ENCODE data around the gene ISCU. TPM values are rescaled to one million over a fixed set of nuclear protein-coding genes. Genes with fewer than 3 reads are reported as not detected.

Gene ISCU
- total RNA-seq, 1 donor = 184 TPM

DNA sequence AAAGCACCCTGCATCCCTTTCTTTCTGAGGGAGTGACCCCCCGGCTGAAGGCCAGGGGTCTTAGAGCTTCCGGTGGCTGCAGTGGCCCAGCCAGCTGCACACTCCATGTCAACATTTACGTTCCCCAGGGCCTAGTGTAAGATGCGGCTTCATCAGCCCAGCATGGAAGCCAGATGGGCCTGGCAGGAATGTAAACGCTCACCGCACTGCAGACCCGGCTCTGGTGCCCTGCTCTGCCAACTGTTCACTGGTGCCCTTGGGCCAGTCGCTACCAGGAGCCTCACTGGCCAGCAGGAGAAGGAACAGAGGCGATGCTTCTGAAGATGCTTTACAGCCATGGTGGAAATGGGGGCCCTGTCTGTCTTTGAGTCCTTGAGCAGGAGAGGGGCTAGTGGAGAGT, 44.1 kb downstream of the ISCU start:
- Histone ChIP-seq H3K27me3 (ENCODE audit: insufficient read depth, low read length) (no peaks in the 10 kb centered on the region), H2AFZ (ENCODE audit: low read length) (peak overlapping the region; percentile 49), H3K4me1 (ENCODE audit: insufficient read depth, low read length) (peaks cover 15% of the 10 kb centered on the region), H3K27ac (ENCODE audit: low read depth, low read length) (no peak overlapping the region), H4K20me1 (ENCODE audit: insufficient read depth, low read length) (no peaks in the 10 kb centered on the region), H3K4me2 (ENCODE audit: insufficient read depth, low read length) (no peak overlapping the region), H3K9me3 (ENCODE audit: low read depth, low read length) (no peaks in the 10 kb centered on the region), H3K79me2 (ENCODE audit: insufficient read depth, low read length) (no peaks in the 10 kb centered on the region), H3K4me3 (ENCODE audit: insufficient read depth, low read length) (no peak overlapping the region), H3K36me3 (ENCODE audit: insufficient read depth, low read length) (no peaks in the 10 kb centered on the region)
- DNase-seq (ENCODE audit: insufficient read length, low spot score, missing footprints) = peak; percentile 39
- TF ChIP-seq, protein P1, sequence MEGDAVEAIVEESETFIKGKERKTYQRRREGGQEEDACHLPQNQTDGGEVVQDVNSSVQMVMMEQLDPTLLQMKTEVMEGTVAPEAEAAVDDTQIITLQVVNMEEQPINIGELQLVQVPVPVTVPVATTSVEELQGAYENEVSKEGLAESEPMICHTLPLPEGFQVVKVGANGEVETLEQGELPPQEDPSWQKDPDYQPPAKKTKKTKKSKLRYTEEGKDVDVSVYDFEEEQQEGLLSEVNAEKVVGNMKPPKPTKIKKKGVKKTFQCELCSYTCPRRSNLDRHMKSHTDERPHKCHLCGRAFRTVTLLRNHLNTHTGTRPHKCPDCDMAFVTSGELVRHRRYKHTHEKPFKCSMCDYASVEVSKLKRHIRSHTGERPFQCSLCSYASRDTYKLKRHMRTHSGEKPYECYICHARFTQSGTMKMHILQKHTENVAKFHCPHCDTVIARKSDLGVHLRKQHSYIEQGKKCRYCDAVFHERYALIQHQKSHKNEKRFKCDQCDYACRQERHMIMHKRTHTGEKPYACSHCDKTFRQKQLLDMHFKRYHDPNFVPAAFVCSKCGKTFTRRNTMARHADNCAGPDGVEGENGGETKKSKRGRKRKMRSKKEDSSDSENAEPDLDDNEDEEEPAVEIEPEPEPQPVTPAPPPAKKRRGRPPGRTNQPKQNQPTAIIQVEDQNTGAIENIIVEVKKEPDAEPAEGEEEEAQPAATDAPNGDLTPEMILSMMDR (IDR thresholded peaks at IDR 0.05; ENCODE audit: extremely low read depth, low read depth, low read length) = no peak

DNA sequence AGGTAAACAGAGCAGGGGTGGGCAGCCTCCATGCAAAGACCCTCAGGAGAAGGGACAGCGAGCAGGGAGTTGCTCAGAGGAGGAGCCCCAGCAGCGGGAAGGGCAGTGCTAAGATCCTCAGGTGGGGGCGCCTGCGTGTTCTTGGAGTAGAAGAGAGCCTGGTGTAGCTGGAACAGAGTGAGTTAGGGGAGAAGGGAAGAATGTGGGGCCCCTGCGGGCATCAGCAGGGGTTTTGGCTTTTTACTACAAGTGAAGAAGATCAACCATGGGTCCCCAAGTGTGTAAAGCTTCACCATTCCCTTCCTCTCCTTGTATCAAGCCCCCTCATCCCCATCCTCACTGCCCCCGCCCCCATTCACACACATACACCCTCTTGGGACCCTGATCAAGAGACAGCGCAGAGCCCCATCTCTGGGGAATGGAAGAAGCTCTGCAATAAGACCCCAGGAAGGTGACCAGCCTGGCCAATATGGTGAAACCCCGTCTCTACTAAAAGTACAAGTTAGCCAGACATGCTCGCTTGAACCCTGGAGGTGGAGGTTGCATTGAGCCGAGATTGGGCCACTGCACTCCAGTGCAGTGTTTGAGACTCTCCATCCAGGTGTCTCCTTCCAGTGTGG, 45.7 kb downstream of the ISCU start:
- Histone ChIP-seq H3K9me3 (ENCODE audit: low read depth, low read length) (no peaks in the 10 kb centered on the region), H4K20me1 (ENCODE audit: insufficient read depth, low read length) (no peaks in the 10 kb centered on the region), H3K4me2 (ENCODE audit: insufficient read depth, low read length) (no peak overlapping the region), H3K79me2 (ENCODE audit: insufficient read depth, low read length) (no peaks in the 10 kb centered on the region), H2AFZ (ENCODE audit: low read length) (no peak overlapping the region), H3K27ac (ENCODE audit: low read depth, low read length) (no peak overlapping the region), H3K36me3 (ENCODE audit: insufficient read depth, low read length) (no peaks in the 10 kb centered on the region), H3K4me1 (ENCODE audit: insufficient read depth, low read length) (peaks cover 25% of the 10 kb centered on the region), H3K27me3 (ENCODE audit: insufficient read depth, low read length) (no peaks in the 10 kb centered on the region), H3K4me3 (ENCODE audit: insufficient read depth, low read length) (no peak overlapping the region)
- TF ChIP-seq, protein P1 (IDR thresholded peaks at IDR 0.05; ENCODE audit: extremely low read depth, low read depth, low read length) = no peak
- peak; percentile 38 for DNase-seq (ENCODE audit: insufficient read length, low spot score, missing footprints)

DNA sequence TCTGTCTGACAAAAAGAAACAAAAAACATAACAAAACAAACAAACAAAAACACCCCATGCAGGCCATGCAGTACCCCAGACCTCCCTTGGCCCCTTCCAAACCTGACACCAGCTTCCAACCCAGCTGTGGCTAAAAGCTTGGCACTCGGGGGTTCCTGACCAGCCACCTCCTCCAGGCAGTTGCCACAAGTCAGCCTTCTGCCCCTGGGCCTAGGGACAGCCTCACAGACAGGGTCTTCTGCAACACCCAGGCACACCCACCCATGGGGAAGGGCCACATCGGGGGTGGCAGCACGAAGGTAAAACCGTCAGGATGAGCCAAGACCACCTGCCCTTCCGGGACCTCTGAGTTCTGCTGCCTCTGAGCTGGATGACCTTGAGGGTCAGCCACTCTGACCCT, 46.2 kb downstream of the ISCU start:
- Histone ChIP-seq H3K27me3 (ENCODE audit: insufficient read depth, low read length) (no peaks in the 10 kb centered on the region), H3K4me3 (ENCODE audit: insufficient read depth, low read length) (no peak overlapping the region), H3K36me3 (ENCODE audit: insufficient read depth, low read length) (no peaks in the 10 kb centered on the region), H3K9me3 (ENCODE audit: low read depth, low read length) (no peaks in the 10 kb centered on the region), H2AFZ (ENCODE audit: low read length) (no peak overlapping the region), H3K4me2 (ENCODE audit: insufficient read depth, low read length) (no peak overlapping the region), H4K20me1 (ENCODE audit: insufficient read depth, low read length) (no peaks in the 10 kb centered on the region), H3K27ac (ENCODE audit: low read depth, low read length) (no peak overlapping the region), H3K79me2 (ENCODE audit: insufficient read depth, low read length) (no peaks in the 10 kb centered on the region), H3K4me1 (ENCODE audit: insufficient read depth, low read length) (peaks cover 25% of the 10 kb centered on the region)
- DNase-seq (ENCODE audit: insufficient read length, low spot score, missing footprints) = no peak
- TF ChIP-seq, protein P1 (IDR thresholded peaks at IDR 0.05; ENCODE audit: extremely low read depth, low read depth, low read length) = no peak

DNA sequence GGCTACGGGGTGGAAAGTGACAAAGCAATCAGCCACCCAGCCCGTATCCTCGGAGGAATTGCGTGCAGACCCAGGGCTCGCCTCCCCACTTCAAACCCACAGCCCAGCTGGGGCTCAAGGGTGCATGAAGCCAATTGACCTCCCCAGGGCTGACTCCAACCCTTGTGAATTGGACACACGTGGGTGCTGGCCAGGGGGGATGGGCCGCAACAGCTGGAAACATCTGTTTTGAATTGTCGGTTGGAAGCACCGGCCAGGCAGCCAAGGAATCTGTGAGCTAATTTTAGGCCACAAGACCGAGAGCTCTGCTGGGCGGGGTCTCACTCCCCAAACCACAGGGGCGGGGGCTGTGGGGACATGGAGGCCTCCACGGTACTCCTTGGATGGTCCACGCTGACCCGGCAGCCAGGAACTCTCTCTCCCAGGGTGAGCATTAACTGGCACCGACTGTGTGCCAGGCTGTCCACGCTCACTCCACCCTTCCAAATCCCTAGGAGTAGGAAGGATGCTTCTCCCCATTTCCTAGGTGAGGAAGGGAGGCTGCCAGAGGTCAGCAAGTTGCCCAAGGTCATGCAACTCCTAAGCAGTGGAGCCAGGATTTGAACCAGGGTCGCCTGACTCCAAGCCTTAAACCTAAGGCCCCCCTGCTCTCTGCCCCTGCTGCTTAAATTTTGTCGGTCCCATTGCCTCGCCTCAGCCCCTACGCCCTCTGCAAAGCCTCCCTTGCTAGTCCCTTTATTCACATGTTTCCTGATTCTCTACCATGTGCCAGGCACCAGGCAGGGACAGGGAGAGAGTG, 47.3 kb downstream of the ISCU start:
- no peak overlapping the region for H3K4me3 ChIP-seq (ENCODE audit: insufficient read depth, low read length)
- no peaks in the 10 kb centered on the region for H3K36me3 ChIP-seq (ENCODE audit: insufficient read depth, low read length)
- DNase-seq (ENCODE audit: insufficient read length, low spot score, missing footprints) = peak; percentile 83
- TF ChIP-seq, protein P1 (IDR thresholded peaks at IDR 0.05; ENCODE audit: extremely low read depth, low read depth, low read length) = no peak
- H3K9me3 ChIP-seq (ENCODE audit: low read depth, low read length) = no peaks in the 10 kb centered on the region
- H3K27me3 ChIP-seq (ENCODE audit: insufficient read depth, low read length) = no peaks in the 10 kb centered on the region
- H4K20me1 ChIP-seq (ENCODE audit: insufficient read depth, low read length) = no peaks in the 10 kb centered on the region
- H3K27ac ChIP-seq (ENCODE audit: low read depth, low read length) = peak overlapping the region; percentile 47
- peak overlapping the region; percentile 46 for H3K4me2 ChIP-seq (ENCODE audit: insufficient read depth, low read length)
- no peaks in the 10 kb centered on the region for H3K79me2 ChIP-seq (ENCODE audit: insufficient read depth, low read length)
- H3K4me1 ChIP-seq (ENCODE audit: insufficient read depth, low read length) = peaks cover 25% of the 10 kb centered on the region
- H2AFZ ChIP-seq (ENCODE audit: low read length) = no peak overlapping the region

Measured in osteoblast (primary cell).